ENCODE data around the gene CABP7.

Gene CABP7

DNA sequence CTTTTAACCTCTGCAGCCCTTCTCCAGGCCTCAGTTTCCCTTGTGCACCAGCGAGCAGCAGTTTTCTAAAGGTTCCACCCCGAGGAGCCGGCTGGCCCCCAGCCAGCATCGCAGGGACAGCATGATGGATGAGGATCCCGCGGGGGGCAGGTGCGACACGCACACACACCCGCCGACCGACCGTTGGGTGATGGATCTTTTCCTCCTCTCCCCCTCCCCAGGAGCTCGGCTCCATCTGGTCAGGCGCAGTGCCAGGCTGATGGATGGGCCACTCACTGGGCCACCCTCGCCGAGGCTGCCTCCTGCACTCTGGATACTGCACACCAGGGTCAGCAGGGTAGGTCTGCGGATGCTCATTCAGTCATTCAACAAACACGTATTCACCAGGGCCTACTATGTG, 12.8 kb upstream of the CABP7 start:
- no peak overlapping the region for H3K4me3 ChIP-seq (ENCODE audit: low read depth, low read length)
- TF ChIP-seq CTCF (IDR thresholded peaks at IDR 0.05; ENCODE audit: insufficient read depth, low read depth, low read length, missing control alignments) = no peak
- no peak for DNase-seq (ENCODE audit: low read depth)

DNA sequence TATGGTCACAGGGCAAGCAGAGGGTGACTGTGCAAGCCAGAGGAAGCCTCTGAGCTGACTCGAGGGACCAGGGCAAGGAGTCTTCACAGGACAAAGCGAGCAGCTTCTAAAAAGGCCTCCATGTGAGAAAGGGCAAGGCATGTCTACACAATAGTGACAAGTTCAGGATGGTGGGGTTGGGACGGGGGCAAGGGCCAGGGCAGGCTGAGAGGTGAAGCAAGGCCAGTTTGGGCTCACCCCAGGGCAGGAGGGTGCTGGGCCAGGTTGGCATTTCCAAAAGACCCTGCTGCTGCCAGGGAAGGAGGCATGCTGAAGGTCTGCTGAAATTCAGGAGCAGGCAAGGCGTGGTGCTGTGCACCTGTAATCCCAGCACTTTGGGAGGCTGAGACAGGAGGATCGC, 12.3 kb upstream of the CABP7 start:
- TF ChIP-seq CTCF (IDR thresholded peaks at IDR 0.05; ENCODE audit: insufficient read depth, low read depth, low read length, missing control alignments) = no peak
- H3K4me3 ChIP-seq (ENCODE audit: low read depth, low read length) = no peak overlapping the region
- no peak for DNase-seq (ENCODE audit: low read depth)

GRCh38 chr22:29710193-29710592, 9.6 kb upstream of the CABP7 start:
- H3K4me3 ChIP-seq (ENCODE audit: low read depth, low read length) = no peak overlapping the region
- DNase-seq (ENCODE audit: low read depth) = no peak
- no peak for TF ChIP-seq CTCF (IDR thresholded peaks at IDR 0.05; ENCODE audit: insufficient read depth, low read depth, low read length, missing control alignments)

DNA sequence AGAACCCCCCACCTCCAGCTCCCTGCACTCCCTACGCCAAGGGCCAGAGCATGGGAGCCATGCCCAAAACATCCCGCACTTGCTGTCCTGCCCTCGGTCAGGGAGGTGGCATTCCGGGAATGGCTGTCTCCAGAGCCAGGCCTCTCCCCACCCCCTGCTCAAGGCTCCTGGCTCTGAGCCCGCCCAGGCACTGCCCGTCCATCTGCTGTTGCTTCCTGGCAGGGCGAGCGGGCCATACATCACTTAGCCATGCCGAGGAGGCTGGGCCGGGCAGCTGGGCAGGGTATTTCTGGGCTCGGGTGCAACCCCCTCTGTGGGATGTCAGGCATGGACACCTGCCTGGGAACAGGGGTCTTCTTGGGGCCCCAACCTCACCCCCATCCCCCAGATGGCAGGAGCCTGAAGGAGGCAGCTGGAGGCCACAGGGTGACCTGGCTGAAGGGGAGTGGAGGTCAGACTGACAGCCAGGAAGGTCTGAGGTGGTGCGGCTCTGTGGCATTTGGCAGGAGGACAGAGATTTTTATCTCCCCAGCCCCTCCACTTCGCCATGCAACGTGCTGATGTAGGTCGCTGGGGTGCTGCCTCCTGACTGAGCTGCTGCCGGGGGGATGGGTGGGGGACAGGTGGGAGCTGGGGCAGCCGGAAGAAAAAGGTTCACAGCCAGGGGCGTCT, 8.7 kb upstream of the CABP7 start:
- no peak for TF ChIP-seq CTCF (IDR thresholded peaks at IDR 0.05; ENCODE audit: insufficient read depth, low read depth, low read length, missing control alignments)
- no peak overlapping the region for H3K4me3 ChIP-seq (ENCODE audit: low read depth, low read length)
- DNase-seq (ENCODE audit: low read depth) = no peak

DNA sequence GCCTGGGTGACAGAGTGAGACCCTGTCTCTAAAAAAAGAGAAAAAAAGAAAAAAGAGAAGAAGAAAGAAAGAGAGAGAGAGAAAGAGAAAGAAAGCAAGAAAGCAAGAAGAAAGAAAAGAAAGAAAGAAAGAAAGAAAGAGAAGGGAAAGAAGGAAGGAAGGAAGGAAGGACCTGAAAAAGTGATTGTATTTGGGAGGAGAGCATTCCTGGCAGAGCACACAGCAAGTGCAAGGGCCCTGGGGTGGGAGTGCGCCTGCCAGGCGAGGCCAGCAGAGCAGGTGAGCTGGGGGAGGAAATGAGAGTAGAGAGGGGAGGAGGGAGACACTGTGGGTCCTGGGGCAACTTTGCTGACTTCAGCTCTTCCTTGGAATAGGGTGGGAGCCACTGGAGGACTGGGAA, 7.7 kb upstream of the CABP7 start:
- DNase-seq (ENCODE audit: low read depth) = no peak
- no peak for TF ChIP-seq CTCF (IDR thresholded peaks at IDR 0.05; ENCODE audit: insufficient read depth, low read depth, low read length, missing control alignments)
- no peak overlapping the region for H3K4me3 ChIP-seq (ENCODE audit: low read depth, low read length)

- no peak overlapping the region for H3K4me3 ChIP-seq (ENCODE audit: low read depth, low read length)
- DNase-seq (ENCODE audit: low read depth) = no peak
- no peak for TF ChIP-seq CTCF (IDR thresholded peaks at IDR 0.05; ENCODE audit: insufficient read depth, low read depth, low read length, missing control alignments)
These were observed 6.6 kb upstream of the CABP7 start for GRCh38 chr22:29713156-29713727.

- H3K4me3 ChIP-seq (ENCODE audit: low read depth, low read length) = no peak overlapping the region
- TF ChIP-seq CTCF (IDR thresholded peaks at IDR 0.05; ENCODE audit: insufficient read depth, low read depth, low read length, missing control alignments) = no peak
- no peak for DNase-seq (ENCODE audit: low read depth)
These were observed 4.6 kb upstream of the CABP7 start for GRCh38 chr22:29715240-29715639.

All from GM12865 (cell line).